Neural progenitor cell (in vitro differentiated cells): ENCODE data around the gene ARHGAP22.

ENCODE experiments used
- EZH2 ChIP-seq: fragments of 200-600 bp; sonication (generic); IDR thresholded peaks from 2 replicates; pipeline ENCODE4 v1.6.1; 2017; ENCODE audit warnings: antibody characterized with exemption, mild to moderate bottlenecking, moderate library complexity
- TF ChIP-seq, protein P1 (sequence below): fragments of 200-600 bp; sonication (generic); IDR thresholded peaks from 2 replicates; pipeline ENCODE4 v1.5.1; 2017; ENCODE audit warnings: antibody characterized with exemption, mild to moderate bottlenecking

DNA sequence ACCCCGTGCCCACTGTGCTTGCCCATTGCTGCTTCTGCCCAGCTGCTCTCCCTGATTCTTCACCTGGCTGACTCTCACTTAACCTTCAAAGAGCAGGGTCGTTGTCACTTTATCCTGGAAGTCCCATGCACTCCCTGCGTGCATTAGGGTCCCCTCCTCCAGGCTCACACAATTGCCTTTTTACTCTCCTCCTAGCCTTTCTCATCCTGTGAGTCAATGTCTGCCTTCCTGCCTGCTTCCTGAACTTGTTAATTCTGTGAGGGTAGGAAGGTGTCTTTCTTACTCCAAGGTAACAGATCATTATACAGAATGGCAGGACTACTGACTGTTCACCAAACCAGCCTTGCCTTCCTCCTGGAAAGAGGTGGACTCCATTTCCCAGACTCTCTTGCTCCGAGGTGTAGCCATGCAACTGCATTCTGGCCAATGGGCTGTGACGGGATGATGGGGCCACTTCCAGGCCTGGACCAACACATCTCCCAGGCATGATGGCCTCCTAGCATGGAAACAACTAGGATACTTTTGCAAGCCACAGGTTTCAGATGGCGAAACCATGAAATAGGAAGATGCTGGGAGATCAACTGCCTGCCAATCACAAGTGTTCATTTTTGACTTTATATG, 54.7 kb downstream of the ARHGAP22 start:
- TF ChIP-seq, protein P1, sequence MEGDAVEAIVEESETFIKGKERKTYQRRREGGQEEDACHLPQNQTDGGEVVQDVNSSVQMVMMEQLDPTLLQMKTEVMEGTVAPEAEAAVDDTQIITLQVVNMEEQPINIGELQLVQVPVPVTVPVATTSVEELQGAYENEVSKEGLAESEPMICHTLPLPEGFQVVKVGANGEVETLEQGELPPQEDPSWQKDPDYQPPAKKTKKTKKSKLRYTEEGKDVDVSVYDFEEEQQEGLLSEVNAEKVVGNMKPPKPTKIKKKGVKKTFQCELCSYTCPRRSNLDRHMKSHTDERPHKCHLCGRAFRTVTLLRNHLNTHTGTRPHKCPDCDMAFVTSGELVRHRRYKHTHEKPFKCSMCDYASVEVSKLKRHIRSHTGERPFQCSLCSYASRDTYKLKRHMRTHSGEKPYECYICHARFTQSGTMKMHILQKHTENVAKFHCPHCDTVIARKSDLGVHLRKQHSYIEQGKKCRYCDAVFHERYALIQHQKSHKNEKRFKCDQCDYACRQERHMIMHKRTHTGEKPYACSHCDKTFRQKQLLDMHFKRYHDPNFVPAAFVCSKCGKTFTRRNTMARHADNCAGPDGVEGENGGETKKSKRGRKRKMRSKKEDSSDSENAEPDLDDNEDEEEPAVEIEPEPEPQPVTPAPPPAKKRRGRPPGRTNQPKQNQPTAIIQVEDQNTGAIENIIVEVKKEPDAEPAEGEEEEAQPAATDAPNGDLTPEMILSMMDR, result no peak
- TF ChIP-seq EZH2, result no peak
